CMK (cell line): Measurements from ENCODE around the gene ZNF124.
"Not testable (repeated sequence)": the region's sequence is repeated elsewhere in the genome, so short reads cannot be mapped to it uniquely, and the experiment has no call there.

Source experiments
- DNase-seq: peaks from one replicate; pipeline ENCODE4 v3.0.0-alpha.2; 2010; ENCODE audit warnings: low read depth

Gene ZNF124

GRCh38 chr1:247172996-247173395, 1.2 kb upstream of the ZNF124 start:
- no peak for DNase-seq

DNA sequence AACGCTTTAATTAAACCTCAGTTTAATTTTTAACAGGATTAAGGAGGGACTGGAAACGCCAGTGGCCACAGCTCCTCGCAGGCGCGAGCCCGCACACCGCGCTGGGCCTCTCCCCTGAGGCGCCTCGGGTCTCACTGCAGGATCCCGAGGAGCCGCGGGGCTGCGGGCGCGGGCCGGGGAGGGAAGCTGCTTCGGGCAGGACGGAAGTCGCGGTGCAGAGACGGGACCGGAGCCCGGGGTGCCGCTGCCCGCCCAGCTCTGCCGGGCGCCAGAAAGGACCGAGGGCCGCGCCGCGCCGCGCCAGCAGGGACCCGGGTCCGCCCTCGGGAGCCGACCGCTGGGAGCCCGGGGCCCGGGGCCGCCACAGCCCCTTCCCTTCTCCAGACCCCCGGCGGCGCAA, 377 bp downstream of the ZNF124 start:
- not testable (repeated sequence) for DNase-seq

DNA sequence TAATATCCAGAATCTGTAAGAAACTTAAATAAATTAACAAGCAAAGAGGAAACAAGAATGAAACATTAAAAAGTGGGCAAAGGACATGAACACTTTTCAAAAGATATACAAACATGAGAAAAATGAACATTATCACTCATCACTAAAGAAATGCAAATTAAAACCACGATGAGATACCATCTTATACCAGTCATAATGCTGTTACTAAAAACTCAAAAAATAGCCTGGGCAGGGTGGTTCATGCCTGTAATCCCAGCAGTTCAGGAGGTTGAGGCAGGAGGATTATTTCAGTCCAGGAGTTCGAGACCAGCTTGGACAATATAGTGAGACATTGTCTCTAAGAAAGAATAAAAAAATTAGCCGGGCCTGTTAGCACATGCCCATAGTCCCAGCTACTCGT, 6.1 kb downstream of the ZNF124 start:
- no peak for DNase-seq

GRCh38 chr1:247164694-247165093, 7.1 kb downstream of the ZNF124 start:
- DNase-seq, result no peak

GRCh38 chr1:247156787-247157232, 15.0 kb downstream of the ZNF124 start:
- DNase-seq, result no peak

- no peak for DNase-seq
Measured at GRCh38 chr1:247147781-247148180, 24.0 kb downstream of the ZNF124 start.

DNA sequence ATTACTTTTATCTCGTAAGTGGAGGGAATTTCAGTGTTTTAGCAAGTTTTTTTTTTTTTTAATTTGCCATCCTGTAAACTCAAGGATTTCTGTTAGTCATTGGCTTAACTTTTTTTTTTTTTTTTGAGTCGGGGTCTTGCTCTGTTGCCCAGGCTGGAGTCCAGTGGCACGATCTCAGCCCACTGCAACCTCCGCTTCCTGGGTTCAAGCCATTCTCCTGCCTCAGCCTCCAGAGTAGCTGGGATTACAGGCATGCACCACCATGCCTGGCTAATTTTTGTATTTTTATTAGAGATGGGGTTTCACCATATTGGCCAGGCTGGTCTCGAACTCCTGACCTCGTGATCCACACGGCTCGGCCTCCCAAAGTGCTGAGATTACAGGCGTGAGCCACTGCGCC, 24.7 kb downstream of the ZNF124 start:
- DNase-seq, result not testable (repeated sequence)

DNA sequence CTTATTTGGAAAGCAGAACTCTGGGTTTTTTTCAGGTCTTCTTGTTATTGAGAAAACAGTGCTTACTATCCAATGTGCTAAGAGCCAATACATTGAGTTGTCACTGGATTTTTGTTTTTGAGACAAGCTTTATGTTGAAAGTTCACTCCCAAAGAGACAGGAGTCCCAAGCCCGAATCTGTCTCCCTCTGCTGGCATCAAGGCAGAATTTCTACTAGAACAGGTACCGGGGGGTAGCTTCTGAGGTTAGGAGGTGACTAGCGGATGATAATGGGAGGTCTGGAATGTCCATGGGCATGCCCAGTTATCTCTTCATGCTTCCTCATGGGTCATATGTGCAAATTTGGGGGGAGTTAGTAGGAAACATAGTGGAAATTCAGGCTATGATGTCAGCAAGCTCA, 25.1 kb downstream of the ZNF124 start:
- DNase-seq, result no peak

DNA sequence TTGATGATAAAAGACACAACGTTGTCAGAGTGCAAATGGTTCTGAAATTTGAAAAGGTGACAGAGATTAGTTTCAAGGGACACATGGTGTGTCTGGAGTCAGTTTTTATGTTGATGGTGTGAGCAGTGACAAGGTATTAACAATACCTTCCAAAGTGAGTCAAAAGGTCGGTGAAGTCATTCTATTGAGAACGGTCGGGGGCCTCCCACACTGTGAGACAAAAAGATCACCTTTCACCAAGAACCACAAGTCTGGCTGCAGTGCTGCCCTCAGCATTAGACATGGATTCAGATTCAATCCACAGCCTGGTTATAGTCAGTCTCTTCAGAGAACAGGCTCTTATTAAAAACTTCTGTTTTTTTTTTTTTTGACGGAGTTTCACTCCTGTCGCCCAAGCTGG, 26.5 kb downstream of the ZNF124 start:
- no peak for DNase-seq

- DNase-seq, result not testable (repeated sequence)
Measured at GRCh38 chr1:247139557-247139956, 32.3 kb downstream of the ZNF124 start.

GRCh38 chr1:247131236-247131635, 40.6 kb downstream of the ZNF124 start:
- DNase-seq, result no peak

GRCh38 chr1:247127519-247128282, 44.1 kb downstream of the ZNF124 start:
- DNase-seq, result not testable (repeated sequence)

DNA sequence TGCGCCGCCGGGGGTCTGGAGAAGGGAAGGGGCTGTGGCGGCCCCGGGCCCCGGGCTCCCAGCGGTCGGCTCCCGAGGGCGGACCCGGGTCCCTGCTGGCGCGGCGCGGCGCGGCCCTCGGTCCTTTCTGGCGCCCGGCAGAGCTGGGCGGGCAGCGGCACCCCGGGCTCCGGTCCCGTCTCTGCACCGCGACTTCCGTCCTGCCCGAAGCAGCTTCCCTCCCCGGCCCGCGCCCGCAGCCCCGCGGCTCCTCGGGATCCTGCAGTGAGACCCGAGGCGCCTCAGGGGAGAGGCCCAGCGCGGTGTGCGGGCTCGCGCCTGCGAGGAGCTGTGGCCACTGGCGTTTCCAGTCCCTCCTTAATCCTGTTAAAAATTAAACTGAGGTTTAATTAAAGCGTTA, 45.2 kb downstream of the ZNF124 start:
- DNase-seq, result not testable (repeated sequence)

DNA sequence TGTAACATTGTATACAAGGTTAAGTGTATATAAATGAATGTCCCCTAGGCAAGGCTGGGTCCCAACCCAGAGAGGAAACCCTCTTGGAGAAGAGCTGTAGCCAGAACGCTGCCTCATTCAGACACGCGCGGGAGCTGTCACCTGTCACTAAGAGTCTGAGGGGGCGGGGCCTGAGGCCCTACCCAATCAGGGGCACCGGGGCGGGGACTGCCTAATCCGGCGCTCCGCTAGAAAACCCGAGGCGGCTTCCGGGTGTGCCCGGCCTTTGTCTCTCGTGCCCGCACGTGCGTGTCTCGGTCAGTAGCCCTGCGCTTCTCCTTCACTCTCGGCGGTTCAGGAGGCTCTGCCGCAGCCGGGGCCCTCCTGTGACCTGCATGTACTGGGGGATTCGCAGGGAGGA, 45.7 kb downstream of the ZNF124 start:
- not testable (repeated sequence) for DNase-seq

- DNase-seq, result no peak
Measured at GRCh38 chr1:247121382-247121781, 50.4 kb downstream of the ZNF124 start.

DNA sequence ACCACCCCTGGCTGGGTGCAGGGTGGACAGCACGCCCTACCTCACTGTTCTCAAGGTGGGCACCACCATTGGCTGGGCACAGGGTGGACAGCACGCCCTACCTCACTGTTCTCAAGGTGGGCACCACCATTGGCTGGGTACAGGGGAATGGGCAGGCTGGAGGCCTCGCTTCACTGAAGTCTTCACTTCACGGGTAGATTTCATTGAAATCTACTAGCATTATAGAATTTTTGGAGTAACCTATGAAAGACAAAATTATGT, 51.5 kb downstream of the ZNF124 start:
- not testable (repeated sequence) for DNase-seq

- DNase-seq, result no peak
Measured at GRCh38 chr1:247119600-247120407, 52.0 kb downstream of the ZNF124 start.

- DNase-seq, result no peak
Measured at GRCh38 chr1:247118946-247119446, 52.8 kb downstream of the ZNF124 start.

DNA sequence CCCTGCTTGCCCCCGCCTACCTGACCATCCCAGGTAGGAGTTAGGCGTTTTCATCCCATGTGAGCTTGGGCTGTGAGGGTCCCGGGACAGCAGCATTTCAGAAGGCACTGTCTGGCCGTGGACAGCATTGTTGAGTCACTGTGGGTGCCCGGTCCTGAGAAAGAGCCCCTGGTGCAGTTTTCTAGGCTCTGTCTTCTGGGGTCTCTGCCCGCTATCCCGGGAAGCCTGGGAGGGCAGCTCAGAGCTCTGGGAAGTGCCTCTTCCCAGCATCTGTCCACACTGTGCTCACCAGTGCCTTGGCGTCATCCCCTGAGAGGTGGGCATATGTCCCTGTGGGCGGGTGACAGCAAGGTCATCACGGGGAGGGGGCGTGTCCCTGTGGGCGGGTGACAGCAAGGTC, 56.3 kb downstream of the ZNF124 start:
- no peak for DNase-seq

GRCh38 chr1:247115141-247115510, 56.7 kb downstream of the ZNF124 start:
- DNase-seq, result no peak

- no peak for DNase-seq
Measured at GRCh38 chr1:247114351-247115140, 57.3 kb downstream of the ZNF124 start.

DNA sequence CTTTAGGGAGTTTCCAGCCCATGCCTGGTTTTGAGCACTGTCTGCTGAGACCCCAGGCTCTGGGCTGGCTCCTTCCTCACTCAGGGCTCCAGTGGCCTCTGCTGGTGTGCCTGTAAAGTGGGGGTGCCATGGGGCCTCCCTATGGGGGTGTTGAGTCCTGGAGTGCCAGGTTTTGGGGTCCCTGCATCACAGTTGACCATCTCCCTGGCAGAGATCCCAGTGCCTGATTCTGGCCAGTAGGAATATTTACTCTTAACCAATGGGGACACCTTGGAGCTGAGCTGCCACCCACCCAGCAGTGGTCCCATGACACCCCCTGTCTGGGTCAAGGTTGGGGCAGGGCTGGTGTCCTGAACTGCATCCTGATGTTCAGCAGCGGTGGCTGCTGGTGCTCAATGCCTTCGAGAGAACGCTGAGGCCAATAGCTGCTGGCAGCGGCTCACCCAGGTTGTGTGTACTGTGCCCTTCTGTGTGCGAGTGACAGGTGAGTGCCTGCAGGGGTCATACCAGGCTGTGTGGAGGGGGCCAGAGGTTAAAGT, 58.0 kb downstream of the ZNF124 start:
- no peak for DNase-seq
